Measurements from ENCODE around the gene LYRM2. TPM values are rescaled to one million over a fixed set of nuclear protein-coding genes. Genes with fewer than 3 reads are reported as not detected.
A peak's percentile ranks its signal among the peaks of the same experiment; 100 is the strongest.

The LYRM2 gene
- total RNA-seq, 1 donor from 2014 or later, result 34.4 TPM

- DNase-seq (ENCODE audit: extremely low spot score, unreplicated experiment), result no peak
- Mint-ChIP-seq H3K27ac (ENCODE audit: unreplicated experiment) (no peak overlapping the region), H3K27me3 (ENCODE audit: unreplicated experiment) (no peaks in the 10 kb centered on the region), H3K9me3 (ENCODE audit: unreplicated experiment) (no peaks in the 10 kb centered on the region), H3K4me1 (ENCODE audit: unreplicated experiment) (no peaks in the 10 kb centered on the region), H3K4me3 (ENCODE audit: unreplicated experiment) (no peak overlapping the region), H3K36me3 (ENCODE audit: unreplicated experiment) (peaks cover 4% of the 10 kb centered on the region)
- TF ChIP-seq CTCF (IDR thresholded peaks at IDR 0.05), result no peak
Measured at GRCh38 chr6:89630488-89630887, 8.1 kb downstream of the LYRM2 start.

- no peak overlapping the region for H3K27ac Mint-ChIP-seq (ENCODE audit: unreplicated experiment)
- no peak overlapping the region for H3K4me3 Mint-ChIP-seq (ENCODE audit: unreplicated experiment)
- H3K36me3 Mint-ChIP-seq (ENCODE audit: unreplicated experiment), result no peaks in the 10 kb centered on the region
- no peak for DNase-seq (ENCODE audit: extremely low spot score, unreplicated experiment)
- TF ChIP-seq CTCF (IDR thresholded peaks at IDR 0.05), result no peak
- no peaks in the 10 kb centered on the region for H3K9me3 Mint-ChIP-seq (ENCODE audit: unreplicated experiment)
- no peaks in the 10 kb centered on the region for H3K4me1 Mint-ChIP-seq (ENCODE audit: unreplicated experiment)
- no peaks in the 10 kb centered on the region for H3K27me3 Mint-ChIP-seq (ENCODE audit: unreplicated experiment)
Measured at GRCh38 chr6:89623749-89624148, 14.8 kb downstream of the LYRM2 start.

GRCh38 chr6:89619567-89619966 is 19.0 kb downstream of the LYRM2 start:
- H3K4me3 Mint-ChIP-seq (ENCODE audit: unreplicated experiment), result no peak overlapping the region
- no peak for TF ChIP-seq CTCF (IDR thresholded peaks at IDR 0.05)
- H3K4me1 Mint-ChIP-seq (ENCODE audit: unreplicated experiment), result no peaks in the 10 kb centered on the region
- H3K36me3 Mint-ChIP-seq (ENCODE audit: unreplicated experiment), result no peaks in the 10 kb centered on the region
- no peaks in the 10 kb centered on the region for H3K9me3 Mint-ChIP-seq (ENCODE audit: unreplicated experiment)
- no peak for DNase-seq (ENCODE audit: extremely low spot score, unreplicated experiment)
- no peaks in the 10 kb centered on the region for H3K27me3 Mint-ChIP-seq (ENCODE audit: unreplicated experiment)
- H3K27ac Mint-ChIP-seq (ENCODE audit: unreplicated experiment), result no peak overlapping the region

- H3K27ac Mint-ChIP-seq (ENCODE audit: unreplicated experiment), result no peak overlapping the region
- DNase-seq (ENCODE audit: extremely low spot score, unreplicated experiment), result peak; percentile 21
- H3K27me3 Mint-ChIP-seq (ENCODE audit: unreplicated experiment), result no peaks in the 10 kb centered on the region
- no peaks in the 10 kb centered on the region for H3K9me3 Mint-ChIP-seq (ENCODE audit: unreplicated experiment)
- TF ChIP-seq CTCF (IDR thresholded peaks at IDR 0.05), result no peak
- no peaks in the 10 kb centered on the region for H3K4me1 Mint-ChIP-seq (ENCODE audit: unreplicated experiment)
- H3K36me3 Mint-ChIP-seq (ENCODE audit: unreplicated experiment), result no peaks in the 10 kb centered on the region
- no peak overlapping the region for H3K4me3 Mint-ChIP-seq (ENCODE audit: unreplicated experiment)
Measured at GRCh38 chr6:89618026-89618425, 20.5 kb downstream of the LYRM2 start.

GRCh38 chr6:89616531-89616930 is 22.0 kb downstream of the LYRM2 start:
- Mint-ChIP-seq H3K36me3 (ENCODE audit: unreplicated experiment) (no peaks in the 10 kb centered on the region), H3K4me1 (ENCODE audit: unreplicated experiment) (no peaks in the 10 kb centered on the region), H3K27me3 (ENCODE audit: unreplicated experiment) (no peaks in the 10 kb centered on the region), H3K27ac (ENCODE audit: unreplicated experiment) (no peak overlapping the region), H3K9me3 (ENCODE audit: unreplicated experiment) (no peaks in the 10 kb centered on the region), H3K4me3 (ENCODE audit: unreplicated experiment) (no peak overlapping the region)
- peak; percentile 83 for DNase-seq (ENCODE audit: extremely low spot score, unreplicated experiment)
- no peak for TF ChIP-seq CTCF (IDR thresholded peaks at IDR 0.05)

All from osteocyte (in vitro differentiated cells).